Activated CD8-positive, alpha-beta memory T cell treated with anti-CD3 and anti-CD28 coated beads, Interleukin-2, amount 50 U/mL, for 24 hours (primary cell): ENCODE results near the gene C11orf86.

Experiments used
- DNase-seq: peaks from one replicate; pipeline ENCODE4 v3.0.0-alpha.2; 2020; ENCODE audit errors: extremely low read depth

C11orf86 gene

DNA sequence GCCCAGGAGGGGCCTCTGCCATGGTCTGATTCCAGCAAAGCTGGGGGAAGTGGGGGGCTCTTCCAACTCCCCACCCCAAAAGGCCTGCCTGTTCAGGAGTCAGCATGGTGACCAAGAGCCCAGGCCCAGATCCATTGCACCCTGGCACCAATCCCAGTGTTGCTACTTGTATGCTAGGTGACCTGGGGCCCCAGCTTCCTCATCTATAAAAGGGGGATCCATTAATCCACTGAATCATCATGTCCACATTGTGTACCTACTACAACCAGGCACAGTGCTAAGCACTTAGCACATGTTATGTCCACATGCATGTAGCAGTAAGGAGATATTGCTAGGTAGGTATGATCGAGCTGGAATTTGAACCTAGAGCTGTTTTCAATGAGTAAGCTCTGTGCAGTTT is 49.9 kb downstream of the C11orf86 start:
- DNase-seq, result no peak

DNA sequence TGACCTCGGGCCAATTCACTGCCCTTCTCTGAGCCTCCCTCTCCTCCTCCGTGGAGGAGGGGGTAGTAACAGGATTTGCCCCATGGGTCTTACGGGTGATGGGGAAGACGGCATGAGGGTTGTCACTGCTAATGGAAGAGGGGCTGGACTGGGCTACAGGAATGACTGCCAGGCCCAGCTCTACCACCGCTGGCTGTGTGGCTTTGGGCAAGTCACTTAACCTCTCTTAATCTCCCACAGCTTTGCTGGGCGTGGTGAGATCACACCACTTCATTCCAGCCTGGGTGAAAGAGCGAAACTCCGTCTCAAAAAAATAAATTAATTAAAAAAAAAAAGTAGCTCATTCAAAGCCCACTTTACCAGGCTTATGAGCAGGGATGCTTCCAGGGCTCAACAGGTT is 50.6 kb downstream of the C11orf86 start:
- no peak for DNase-seq
